Suprapubic skin (tissue), 4 donors: ENCODE results near the gene SLC17A2. TPM values are rescaled to one million over a fixed set of nuclear protein-coding genes. Genes with fewer than 3 reads are reported as not detected.

Experiments
- DNase-seq, 2 donors: peaks; one replicate each; pipeline ENCODE4 v3.0.0-alpha.2; 2019; ENCODE audit warnings: low spot score in 2 of 2
- H3K27ac ChIP-seq: fragments of 200-600 bp; sonication (generic); one replicate; pipeline ENCODE4 v1.5.1; 2019
- H3K27me3 ChIP-seq: fragments of 200-600 bp; sonication (generic); one replicate; pipeline ENCODE4 v1.5.1; 2019
- H3K36me3 ChIP-seq: fragments of 200-600 bp; sonication (generic); one replicate; pipeline ENCODE4 v1.5.1; 2019
- H3K4me1 ChIP-seq: fragments of 200-600 bp; sonication (generic); one replicate; pipeline ENCODE4 v1.5.1; 2019
- H3K4me3 ChIP-seq: fragments of 200-600 bp; sonication (generic); one replicate; pipeline ENCODE4 v1.5.1; 2019; ENCODE audit warnings: mild to moderate bottlenecking
- H3K9me3 ChIP-seq: fragments of 200-600 bp; sonication (generic); one replicate; pipeline ENCODE4 v1.5.1; 2019
- EP300 ChIP-seq: sonication (generic); formaldehyde crosslinking; IDR thresholded peaks from one replicate; pipeline ENCODE4 v1.6.1; 2017; ENCODE audit warnings: antibody characterized with exemption
- POLR2A ChIP-seq, 2 donors: fragments of 450-650 bp; IDR thresholded peaks; one replicate each; pipeline ENCODE4 v1.6.1; 2017; ENCODE audit warnings: antibody characterized with exemption in 2 of 2, mild to moderate bottlenecking in 2 of 2, moderate library complexity in 2 of 2
- POLR2AphosphoS5 ChIP-seq, 3 donors: sonication (generic); formaldehyde crosslinking; IDR thresholded peaks; one replicate each; pipeline ENCODE4 v1.6.1; 2017; ENCODE audit warnings: antibody characterized with exemption in 3 of 3
- WGBS: methylation state at CpG from one replicate; pipeline ENCODE4 v1.1.5; 2018; 5-methylcytosine and 5-hydroxymethylcytosine counted together
- total RNA-seq, 4 donors: library from RNA; depleted of rRNA; stranded (reverse); fragments of >200 nt; gene quantifications; one replicate each; pipeline ENCODE4 v1.1.0, GENCODE V29; 2016
- TF ChIP-seq, protein P1 (sequence below), 2 donors: fragments of 200-600 bp in 1 of 2; fragments of 450-650 bp in 1 of 2; sonication (generic) in 1 of 2; IDR thresholded peaks; one replicate each; pipeline ENCODE4 v1.5.1; 2016 to 2019; ENCODE audit warnings: antibody characterized with exemption in 2 of 2, mild to moderate bottlenecking in 1 of 2, moderate library complexity in 1 of 2

Gene SLC17A2, protein sequence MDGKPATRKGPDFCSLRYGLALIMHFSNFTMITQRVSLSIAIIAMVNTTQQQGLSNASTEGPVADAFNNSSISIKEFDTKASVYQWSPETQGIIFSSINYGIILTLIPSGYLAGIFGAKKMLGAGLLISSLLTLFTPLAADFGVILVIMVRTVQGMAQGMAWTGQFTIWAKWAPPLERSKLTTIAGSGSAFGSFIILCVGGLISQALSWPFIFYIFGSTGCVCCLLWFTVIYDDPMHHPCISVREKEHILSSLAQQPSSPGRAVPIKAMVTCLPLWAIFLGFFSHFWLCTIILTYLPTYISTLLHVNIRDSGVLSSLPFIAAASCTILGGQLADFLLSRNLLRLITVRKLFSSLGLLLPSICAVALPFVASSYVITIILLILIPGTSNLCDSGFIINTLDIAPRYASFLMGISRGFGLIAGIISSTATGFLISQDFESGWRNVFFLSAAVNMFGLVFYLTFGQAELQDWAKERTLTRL
- not detected for total RNA-seq

DNA sequence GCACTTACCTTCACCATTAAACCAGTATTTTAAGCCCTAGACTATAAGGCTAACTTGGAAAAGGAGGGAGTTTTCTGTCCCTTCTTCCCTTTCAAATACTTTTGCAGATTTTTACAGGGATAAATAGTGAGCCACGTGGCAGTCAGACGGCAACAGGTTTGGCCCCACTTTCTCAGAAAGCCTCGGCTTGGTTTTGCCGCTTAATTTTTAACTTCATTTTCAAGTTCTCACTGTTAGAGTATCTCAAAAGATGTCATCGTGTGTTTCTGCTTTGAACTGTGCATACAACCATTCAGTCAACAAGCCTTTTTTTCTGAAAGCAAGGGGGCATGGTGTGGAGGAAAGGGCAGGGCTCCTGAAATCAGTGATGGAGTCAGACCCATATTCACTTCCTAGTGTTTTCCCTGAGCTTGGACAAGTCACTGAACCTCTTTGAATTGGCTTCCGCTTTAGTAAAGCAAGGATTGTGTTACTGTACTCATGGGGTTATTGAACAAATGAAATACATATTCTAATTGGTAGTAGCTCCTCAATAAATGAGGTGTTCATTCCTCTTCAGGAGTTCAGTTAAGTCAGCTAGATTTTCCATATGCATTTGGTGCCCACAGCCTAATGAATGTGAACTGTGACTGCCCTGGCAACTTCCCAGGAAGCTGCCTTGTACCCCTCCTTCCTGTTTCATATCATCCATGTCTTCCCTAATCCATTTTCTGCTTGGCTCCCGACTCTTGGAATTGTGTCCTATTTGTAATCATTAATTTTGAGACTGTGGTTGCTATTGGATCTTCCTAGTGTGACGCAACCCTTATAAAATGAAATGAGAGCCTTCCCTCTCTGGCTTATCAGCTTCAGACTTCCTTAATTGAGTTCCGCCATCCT lies at the start of gene SLC17A2:
TSS of gene SLC17A2 (minus strand) at position 160 of the 879 bp plus-strand sequence. CDS start 4,895 bp downstream, outside the sequence.
- Histone ChIP-seq H3K4me3 (no peak within 1 kb of the TSS), H3K36me3 (no peaks in the 10 kb centered on the region), H3K4me1 (no peaks in the 10 kb centered on the region), H3K9me3 (no peaks in the 10 kb centered on the region), H3K27ac (no peak within 1 kb of the TSS), H3K27me3 (no peaks in the 10 kb centered on the region)
- no peak for DNase-seq
- WGBS, result 89% methylated on average over 9 of the region's 9 CpGs
- no peak for TF ChIP-seq POLR2A (IDR thresholded peaks at IDR 0.05)
- TF ChIP-seq EP300, result no peak
- TF ChIP-seq, protein P1, sequence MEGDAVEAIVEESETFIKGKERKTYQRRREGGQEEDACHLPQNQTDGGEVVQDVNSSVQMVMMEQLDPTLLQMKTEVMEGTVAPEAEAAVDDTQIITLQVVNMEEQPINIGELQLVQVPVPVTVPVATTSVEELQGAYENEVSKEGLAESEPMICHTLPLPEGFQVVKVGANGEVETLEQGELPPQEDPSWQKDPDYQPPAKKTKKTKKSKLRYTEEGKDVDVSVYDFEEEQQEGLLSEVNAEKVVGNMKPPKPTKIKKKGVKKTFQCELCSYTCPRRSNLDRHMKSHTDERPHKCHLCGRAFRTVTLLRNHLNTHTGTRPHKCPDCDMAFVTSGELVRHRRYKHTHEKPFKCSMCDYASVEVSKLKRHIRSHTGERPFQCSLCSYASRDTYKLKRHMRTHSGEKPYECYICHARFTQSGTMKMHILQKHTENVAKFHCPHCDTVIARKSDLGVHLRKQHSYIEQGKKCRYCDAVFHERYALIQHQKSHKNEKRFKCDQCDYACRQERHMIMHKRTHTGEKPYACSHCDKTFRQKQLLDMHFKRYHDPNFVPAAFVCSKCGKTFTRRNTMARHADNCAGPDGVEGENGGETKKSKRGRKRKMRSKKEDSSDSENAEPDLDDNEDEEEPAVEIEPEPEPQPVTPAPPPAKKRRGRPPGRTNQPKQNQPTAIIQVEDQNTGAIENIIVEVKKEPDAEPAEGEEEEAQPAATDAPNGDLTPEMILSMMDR (IDR thresholded peaks at IDR 0.05), result no peak
- no peak for TF ChIP-seq POLR2AphosphoS5 (IDR thresholded peaks at IDR 0.05)

DNA sequence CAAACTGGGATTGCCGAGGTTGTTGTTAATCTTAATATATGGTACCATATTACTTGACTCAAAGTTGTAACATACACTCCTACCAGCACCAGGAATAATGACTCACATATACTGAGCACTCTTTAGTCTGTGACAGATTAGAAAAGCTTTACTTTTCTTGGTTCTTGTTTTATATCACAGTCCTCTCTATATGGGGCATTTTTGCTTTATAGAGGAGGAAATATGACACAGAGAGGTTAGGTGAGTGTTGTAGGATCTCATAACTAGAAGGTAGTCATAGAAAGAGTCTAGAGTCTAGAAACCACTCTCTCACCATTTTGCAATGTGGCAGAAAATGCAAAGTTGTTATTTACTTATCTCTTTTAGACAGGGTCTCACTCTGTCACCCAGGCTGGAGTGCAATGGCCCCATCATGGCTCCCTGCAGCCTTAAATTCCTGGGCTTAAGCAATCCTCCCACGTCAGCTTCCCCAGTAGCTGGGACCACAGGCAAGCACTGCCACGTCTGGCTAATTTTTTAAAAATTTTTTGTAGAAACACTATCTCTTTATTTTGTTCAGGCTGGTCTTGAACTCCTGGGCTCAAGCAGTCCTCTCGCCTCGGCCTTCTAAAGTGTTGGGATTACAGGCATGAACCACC lies 45.6 kb upstream of the SLC17A2 start:
- Histone ChIP-seq H3K36me3 (peaks cover 80% of the 10 kb centered on the region), H3K27me3 (no peaks in the 10 kb centered on the region), H3K4me1 (peaks cover 11% of the 10 kb centered on the region), H3K27ac (no peak overlapping the region), H3K4me3 (no peak overlapping the region), H3K9me3 (no peaks in the 10 kb centered on the region)
- TF ChIP-seq EP300, result no peak
- TF ChIP-seq, protein P1 (IDR thresholded peaks at IDR 0.05), result no peak
- no peak for TF ChIP-seq POLR2AphosphoS5 (IDR thresholded peaks at IDR 0.05)
- no peak for TF ChIP-seq POLR2A (IDR thresholded peaks at IDR 0.05)
- DNase-seq, result no peak
- WGBS, result 92% methylated on average over 5 of the region's 5 CpGs

DNA sequence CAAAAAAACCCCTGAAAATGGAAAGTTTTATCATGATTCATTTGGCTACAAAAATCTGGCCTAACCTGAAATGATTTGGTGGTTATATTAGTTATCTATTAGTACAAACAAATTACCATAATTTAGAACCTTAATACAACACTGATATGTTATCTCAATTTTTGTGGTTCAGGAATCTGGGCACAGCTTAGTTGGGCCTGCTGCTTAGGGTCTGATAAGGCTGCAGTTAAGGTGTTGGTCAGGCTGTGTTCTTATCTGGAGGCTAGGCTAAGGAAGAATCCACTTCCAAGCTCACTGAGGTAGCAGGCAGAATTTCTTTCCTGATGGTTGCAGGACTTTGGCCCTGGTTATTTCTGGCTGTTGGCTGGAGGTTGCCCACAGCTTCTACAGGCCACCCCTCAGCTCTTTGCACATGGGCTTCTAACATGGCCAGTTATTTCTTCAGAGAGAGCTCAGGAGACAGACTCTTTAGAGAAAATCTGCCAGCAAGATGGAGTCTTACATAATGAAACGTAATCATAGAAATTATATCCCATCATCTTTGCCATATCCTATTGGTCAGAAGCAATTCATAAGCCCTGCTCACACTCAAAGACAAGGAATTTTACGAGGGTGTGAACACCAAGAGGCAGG lies 43.5 kb upstream of the SLC17A2 start:
- Histone ChIP-seq H3K4me3 (no peak overlapping the region), H3K27ac (no peak overlapping the region), H3K27me3 (no peaks in the 10 kb centered on the region), H3K4me1 (peaks cover 25% of the 10 kb centered on the region), H3K36me3 (peaks cover 95% of the 10 kb centered on the region), H3K9me3 (no peaks in the 10 kb centered on the region)
- DNase-seq, result no peak
- TF ChIP-seq, protein P1 (IDR thresholded peaks at IDR 0.05), result no peak
- TF ChIP-seq POLR2AphosphoS5 (IDR thresholded peaks at IDR 0.05) (no peak), POLR2A (IDR thresholded peaks at IDR 0.05) (no peak), EP300 (no peak)
- 95% methylated on average over 2 of the region's 2 CpGs for WGBS

DNA sequence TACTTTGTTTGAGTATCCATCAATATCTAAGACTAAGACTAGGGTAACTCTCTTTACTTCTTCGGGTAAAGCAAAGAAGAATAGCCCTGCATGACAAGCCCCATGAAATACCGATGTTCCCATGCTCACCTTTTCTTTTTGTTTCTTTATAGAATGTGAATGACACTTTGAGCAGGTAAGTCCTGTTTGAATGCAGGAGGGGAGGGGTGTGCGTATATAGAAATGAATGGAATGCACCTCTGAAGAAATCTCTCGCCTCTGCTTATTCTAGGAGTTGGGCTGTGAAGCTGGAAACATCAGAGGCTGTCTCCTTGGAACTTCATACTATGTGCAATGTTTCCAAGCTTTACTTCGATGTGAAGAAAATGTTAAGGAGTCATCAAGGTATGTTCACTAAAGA lies 42.4 kb upstream of the SLC17A2 start:
- 76% methylated on average over 5 of the region's 5 CpGs for WGBS
- Histone ChIP-seq H3K27ac (no peak overlapping the region), H3K4me1 (peaks cover 35% of the 10 kb centered on the region), H3K27me3 (no peaks in the 10 kb centered on the region), H3K4me3 (no peak overlapping the region), H3K9me3 (no peaks in the 10 kb centered on the region), H3K36me3 (peaks cover 90% of the 10 kb centered on the region)
- no peak for TF ChIP-seq POLR2A (IDR thresholded peaks at IDR 0.05)
- TF ChIP-seq, protein P1 (IDR thresholded peaks at IDR 0.05), result no peak
- TF ChIP-seq EP300, result no peak
- no peak for TF ChIP-seq POLR2AphosphoS5 (IDR thresholded peaks at IDR 0.05)
- DNase-seq, result no peak
